HepG2 (cell line): ENCODE data around the gene SLC29A2. TPM values are rescaled to one million over a fixed set of nuclear protein-coding genes. Genes with fewer than 3 reads are reported as not detected.
A peak's percentile ranks its signal among the peaks of the same experiment; 100 is the strongest.

Experiments used
- HCFC1 ChIP-seq: fragments of 150-350 bp; IDR thresholded peaks from 2 replicates; pipeline ENCODE4 v1.6.1; 2014; ENCODE audit warnings: low read depth, low read length
- IRX3 ChIP-seq: sonication (generic); formaldehyde crosslinking; IDR thresholded peaks from 2 replicates; pipeline ENCODE4 v1.8.1; 2023; ENCODE audit warnings: mild to moderate bottlenecking, low read depth, missing genetic modification reagents, borderline replicate concordance
- MBD4 ChIP-seq: IDR thresholded peaks from 2 replicates; pipeline ENCODE4 v1.6.1; 2012; ENCODE audit warnings: low read length, inconsistent platforms, borderline replicate concordance
- MLX ChIP-seq: IDR thresholded peaks from 2 replicates; pipeline ENCODE4 v1.6.1; 2016
- MXD4 ChIP-seq: IDR thresholded peaks from 2 replicates; pipeline ENCODE4 v1.6.1; 2016; ENCODE audit warnings: mild to moderate bottlenecking, missing biosample characterization, missing genetic modification reagents
- NR2C2 ChIP-seq: sonication (generic); formaldehyde crosslinking; IDR thresholded peaks from 2 replicates; pipeline ENCODE4 v1.4.0; 2020; ENCODE audit warnings: missing genetic modification reagents, mild to moderate bottlenecking, moderate library complexity, borderline replicate concordance
- PHF20 ChIP-seq: sonication (generic); formaldehyde crosslinking; IDR thresholded peaks from 2 replicates; pipeline ENCODE4 v1.5.0; 2020; ENCODE audit warnings: mild to moderate bottlenecking, missing genetic modification reagents
- POLR2AphosphoS5 ChIP-seq: IDR thresholded peaks from 2 replicates; pipeline ENCODE4 v1.6.1; 2012; ENCODE audit warnings: low read depth, low read length
- PTBP1 ChIP-seq: fragments of 200-400 bp; formaldehyde crosslinking; IDR thresholded peaks from 2 replicates; pipeline ENCODE4 v1.6.1; 2018; ENCODE audit warnings: low read length, low read depth; ENCODE audit not compliant: poor library complexity, severe bottlenecking
- RORA ChIP-seq: sonication (generic); formaldehyde crosslinking; IDR thresholded peaks from 2 replicates; pipeline ENCODE4 v1.5.0; 2020; ENCODE audit warnings: mild to moderate bottlenecking, missing genetic modification reagents, moderate library complexity
- ZFP36L1 ChIP-seq: sonication (generic); formaldehyde crosslinking; IDR thresholded peaks from 2 replicates; pipeline ENCODE4 v1.8.0; 2022; ENCODE audit warnings: mild to moderate bottlenecking, missing genetic modification reagents, moderate library complexity
- ZHX2 ChIP-seq, 2 experiments: sonication (generic) in 1 of 2; formaldehyde crosslinking in 1 of 2; IDR thresholded peaks; 2 replicates each; pipeline versions ENCODE4 v1.6.1 to v1.9.0; 2014 to 2022; ENCODE audit warnings: antibody characterized with exemption in 1 of 2, borderline replicate concordance in 1 of 2, inconsistent platforms in 1 of 2, low read depth in 1 of 2, missing genetic modification reagents in 1 of 2
- ZIK1 ChIP-seq: sonication (generic); formaldehyde crosslinking; IDR thresholded peaks from 2 replicates; pipeline ENCODE4 v1.5.0; 2020; ENCODE audit warnings: mild to moderate bottlenecking, low read depth, missing genetic modification reagents, borderline replicate concordance
- ZNF160 ChIP-seq: sonication (generic); formaldehyde crosslinking; IDR thresholded peaks from 2 replicates; pipeline ENCODE4 v1.8.0; 2022; ENCODE audit warnings: mild to moderate bottlenecking, inconsistent platforms, missing genetic modification reagents
- ZNF251 ChIP-seq: sonication (generic); formaldehyde crosslinking; IDR thresholded peaks from 2 replicates; pipeline ENCODE4 v1.9.0; 2021; ENCODE audit warnings: mild to moderate bottlenecking, missing genetic modification reagents
- ZNF33B ChIP-seq: sonication (generic); formaldehyde crosslinking; IDR thresholded peaks from 2 replicates; pipeline ENCODE4 v1.5.1; 2020; ENCODE audit warnings: mild to moderate bottlenecking, missing genetic modification reagents
- ZNF431 ChIP-seq: sonication (generic); formaldehyde crosslinking; IDR thresholded peaks from 2 replicates; pipeline ENCODE4 v1.9.0; 2022; ENCODE audit warnings: missing genetic modification reagents, low read depth, mild to moderate bottlenecking, borderline replicate concordance
- ZNF552 ChIP-seq: sonication (generic); formaldehyde crosslinking; IDR thresholded peaks from 2 replicates; pipeline ENCODE4 v1.9.0; 2022; ENCODE audit warnings: missing genetic modification reagents, mild to moderate bottlenecking, borderline replicate concordance
- ZNF556 ChIP-seq: sonication (generic); formaldehyde crosslinking; IDR thresholded peaks from 2 replicates; pipeline ENCODE4 v1.4.0; 2020; ENCODE audit warnings: mild to moderate bottlenecking, missing genetic modification reagents, borderline replicate concordance
- polyA plus RNA-seq, 8 experiments: library from polyadenylated mRNA; depleted of rRNA in 3 of 8; stranded (reverse) in 7 of 8; unstranded in 1 of 8; fragments of >200 nt; fragmentation: Illumina TruSeq in 4 of 8; extraction: Trizol in 4 of 8; gene quantifications; 2 replicates each; pipeline versions ENCODE4 v1.2.1 to v1.2.3, GENCODE V29; 2011 to 2016; ENCODE audit warnings: low read depth in 4 of 8, missing spikeins in 1 of 8, mixed read lengths in 1 of 8; ENCODE audit not compliant: insufficient read depth in 1 of 8
- total RNA-seq, 5 experiments: library from RNA; depleted of rRNA; stranded (reverse); fragments of >200 nt; fragmentation: Illumina TruSeq; extraction: Trizol; gene quantifications; 2 replicates each; pipeline ENCODE4 v1.2.3, GENCODE V29; 2016; ENCODE audit warnings: low read depth in 1 of 5
- TF ChIP-seq, protein P1 (sequence below): sonication (generic); formaldehyde crosslinking; IDR thresholded peaks from 2 replicates; pipeline ENCODE4 v1.4.0; 2020; ENCODE audit warnings: missing genetic modification reagents

SLC29A2 gene
- total and polyA plus RNA-seq, 2 of the 13 experiments (the other 11 are each of a cell fraction or from before 2014, with no cell fraction given), result 0.63 to 0.66 TPM

DNA sequence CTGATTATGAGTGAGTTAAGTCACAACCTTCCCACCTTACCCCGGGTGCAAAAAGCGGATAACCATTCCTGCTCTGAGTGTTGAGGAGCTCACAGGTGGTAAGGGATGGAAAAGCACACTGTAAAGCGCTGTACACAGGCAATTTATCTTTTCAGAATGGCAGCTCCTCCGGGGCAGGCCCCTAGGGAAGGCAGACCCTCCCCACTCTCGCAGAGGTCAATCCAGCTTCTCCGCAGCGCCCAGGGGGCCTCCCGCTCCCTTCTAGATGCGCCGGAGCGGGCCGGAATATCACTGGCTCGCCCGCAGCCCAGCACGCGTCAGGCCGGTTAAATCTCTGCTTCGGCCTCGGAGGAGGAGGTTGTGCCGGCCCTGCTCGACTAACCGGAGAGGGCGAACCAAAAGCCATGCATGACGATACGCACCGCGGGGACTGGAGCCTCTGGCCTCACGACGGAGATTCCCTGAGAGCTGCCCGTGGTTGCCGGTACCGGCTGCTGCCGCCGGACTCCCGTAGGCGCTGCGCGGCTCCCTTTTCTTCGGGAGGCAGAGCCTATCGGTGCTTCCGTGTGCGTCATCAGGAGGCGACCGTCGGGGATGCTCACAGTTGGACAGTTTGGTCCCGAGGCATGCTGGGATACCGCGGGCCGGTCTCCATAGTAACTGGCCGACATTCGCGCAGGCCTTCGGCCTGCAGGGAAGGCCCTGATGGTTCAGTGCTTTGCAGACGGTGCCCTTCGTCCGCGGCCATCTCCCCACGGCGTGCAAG lies 26.8 kb downstream of the SLC29A2 start, which contains the start of gene BRMS1 (continued):
- TF ChIP-seq ZNF431 (CRISPR knock-in tag), result no peak
- no peak for TF ChIP-seq ZFP36L1
- peak; percentile 49; the same call in 1 of the 2 replicates for TF ChIP-seq ZIK1 (CRISPR knock-in tag)
- no peak for TF ChIP-seq ZNF160 (CRISPR knock-in tag)
- TF ChIP-seq IRX3 (CRISPR knock-in tag), result no peak
- 0 out of 2 replicates have a peak, but pooled peaks have one; percentile 57 for TF ChIP-seq ZNF552
- TF ChIP-seq ZNF556 (CRISPR knock-in tag), result peak; percentile 90; the same call in 1 of the 2 replicates
- TF ChIP-seq NR2C2, result peak; percentile 59; the same call in 1 of the 2 replicates
- peak; percentile 98 for TF ChIP-seq PHF20 (CRISPR knock-in tag)
- TF ChIP-seq ZNF33B (CRISPR knock-in tag), result no peak
- no peak for TF ChIP-seq ZNF251 (CRISPR knock-in tag)
- no peak for TF ChIP-seq RORA (CRISPR knock-in tag)
- TF ChIP-seq PTBP1, result no peak
- peak; percentile 80 for TF ChIP-seq HCFC1
- peak; percentile 59 for TF ChIP-seq MXD4 (CRISPR knock-in tag)
- peak; percentile 84 for TF ChIP-seq ZHX2 (IDR thresholded peaks at IDR 0.05; ENCODE audit: low read depth)
- TF ChIP-seq ZHX2 (CRISPR knock-in tag; IDR thresholded peaks at IDR 0.05; ENCODE audit: borderline replicate concordance), result no peak
- peak; percentile 79 for TF ChIP-seq POLR2AphosphoS5
- TF ChIP-seq, protein P1, sequence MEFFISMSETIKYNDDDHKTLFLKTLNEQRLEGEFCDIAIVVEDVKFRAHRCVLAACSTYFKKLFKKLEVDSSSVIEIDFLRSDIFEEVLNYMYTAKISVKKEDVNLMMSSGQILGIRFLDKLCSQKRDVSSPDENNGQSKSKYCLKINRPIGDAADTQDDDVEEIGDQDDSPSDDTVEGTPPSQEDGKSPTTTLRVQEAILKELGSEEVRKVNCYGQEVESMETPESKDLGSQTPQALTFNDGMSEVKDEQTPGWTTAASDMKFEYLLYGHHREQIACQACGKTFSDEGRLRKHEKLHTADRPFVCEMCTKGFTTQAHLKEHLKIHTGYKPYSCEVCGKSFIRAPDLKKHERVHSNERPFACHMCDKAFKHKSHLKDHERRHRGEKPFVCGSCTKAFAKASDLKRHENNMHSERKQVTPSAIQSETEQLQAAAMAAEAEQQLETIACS (CRISPR knock-in tag), result no peak; the same call in 1 of the 2 replicates
- peak; percentile 57; the same call in 1 of the 2 replicates for TF ChIP-seq MLX (CRISPR knock-in tag)
- no peak for TF ChIP-seq MBD4
